GM23338 (cell line): ENCODE results near the gene BAAT. TPM values are rescaled to one million over a fixed set of nuclear protein-coding genes. Genes with fewer than 3 reads are reported as not detected.

Source experiments
- ATAC-seq: fragments of 200-7000 bp; cut with Tn5 transposase; 3 replicates; pipeline ENCODE4 v1.9.1; 2020
- DNase-seq: peaks from one replicate; pipeline ENCODE4 v3.0.0-alpha.2; 2015; ENCODE audit warnings: low spot score
- H2AFZ ChIP-seq: fragments of 200-600 bp; sonication (generic); 2 replicates; pipeline ENCODE4 v1.8.0; 2016; ENCODE audit warnings: antibody characterized with exemption, mild to moderate bottlenecking, moderate library complexity
- H3F3A ChIP-seq: fragments of 200-600 bp; sonication (generic); replicated peaks from 2 replicates; pipeline ENCODE4 v1.8.0; 2017; ENCODE audit warnings: antibody characterized with exemption, mixed run types, low read depth
- H3K27ac ChIP-seq: fragments of 200-600 bp; sonication (generic); 2 replicates; pipeline ENCODE4 v1.6.1; 2016; ENCODE audit warnings: low read depth
- H3K27me3 ChIP-seq: fragments of 200-600 bp; sonication (generic); 2 replicates; pipeline ENCODE4 v1.8.0; 2016; ENCODE audit warnings: mild to moderate bottlenecking, mixed run types, moderate library complexity; ENCODE audit not compliant: insufficient read depth
- H3K36me3 ChIP-seq: fragments of 200-600 bp; sonication (generic); 2 replicates; pipeline ENCODE4 v1.8.0; 2016; ENCODE audit warnings: mild to moderate bottlenecking; ENCODE audit not compliant: insufficient read depth
- H3K4me1 ChIP-seq: fragments of 200-600 bp; sonication (generic); 2 replicates; pipeline ENCODE4 v1.8.0; 2016; ENCODE audit warnings: mild to moderate bottlenecking, moderate library complexity; ENCODE audit not compliant: insufficient read depth
- H3K4me2 ChIP-seq: fragments of 200-600 bp; sonication (generic); 2 replicates; pipeline ENCODE4 v1.7.1; 2017; ENCODE audit warnings: mixed run types
- H3K4me3 ChIP-seq: fragments of 200-600 bp; sonication (generic); 2 replicates; pipeline ENCODE4 v1.6.1; 2016; ENCODE audit warnings: mixed run types
- H3K79me2 ChIP-seq: fragments of 200-600 bp; sonication (generic); replicated peaks from 2 replicates; pipeline ENCODE4 v1.8.0; 2017; ENCODE audit warnings: mild to moderate bottlenecking; ENCODE audit not compliant: insufficient read depth
- H3K9me2 ChIP-seq: fragments of 200-600 bp; sonication (generic); 2 replicates; pipeline ENCODE4 v1.8.0; 2017; ENCODE audit not compliant: insufficient read depth
- H4K20me1 ChIP-seq: fragments of 200-600 bp; sonication (generic); replicated peaks from 2 replicates; pipeline ENCODE4 v1.8.0; 2017; ENCODE audit warnings: mild to moderate bottlenecking; ENCODE audit not compliant: insufficient read depth
- H3K27ac Mint-ChIP-seq: 2 replicates; pipeline ENCODE4 v1.8.0; 2020; ENCODE audit warnings: inconsistent platforms, mild to moderate bottlenecking, moderate library complexity, mixed read lengths
- H3K27me3 Mint-ChIP-seq: 3 replicates; pipeline ENCODE4 v1.8.0; 2022; ENCODE audit warnings: low read depth, mild to moderate bottlenecking, moderate library complexity, mixed read lengths, inconsistent platforms; ENCODE audit not compliant: insufficient read depth, poor library complexity
- H3K36me3 Mint-ChIP-seq: 3 replicates; pipeline ENCODE4 v1.8.0; 2021; ENCODE audit warnings: low read depth, mild to moderate bottlenecking, inconsistent platforms, moderate library complexity, mixed read lengths
- H3K4me1 Mint-ChIP-seq: 3 replicates; pipeline ENCODE4 v1.8.0; 2020; ENCODE audit warnings: mild to moderate bottlenecking, inconsistent platforms, mixed read lengths
- H3K4me3 Mint-ChIP-seq: 3 replicates; pipeline ENCODE4 v1.8.0; 2021; ENCODE audit warnings: moderate library complexity, mild to moderate bottlenecking, inconsistent platforms, mixed read lengths
- H3K9me3 Mint-ChIP-seq: 3 replicates; pipeline ENCODE4 v1.8.0; 2020; ENCODE audit warnings: moderate library complexity, mild to moderate bottlenecking, inconsistent platforms, mixed read lengths
- CREB1 ChIP-seq: fragments of 250-450 bp; sonication (Bioruptor Pico); IDR thresholded peaks from 2 replicates; pipeline ENCODE4 v1.5.0; 2020; ENCODE audit warnings: low read depth, mild to moderate bottlenecking, moderate library complexity
- EZH2 ChIP-seq: fragments of 200-600 bp; sonication (generic); IDR thresholded peaks from one replicate; pipeline ENCODE4 v1.8.0; 2017; ENCODE audit warnings: antibody characterized with exemption, mild to moderate bottlenecking, low read depth; ENCODE audit not compliant: unreplicated experiment
- JUNB ChIP-seq: IDR thresholded peaks from one replicate; pipeline ENCODE4 v1.6.1; 2016; ENCODE audit warnings: antibody characterized with exemption; ENCODE audit not compliant: unreplicated experiment
- NANOG ChIP-seq: IDR thresholded peaks from 2 replicates; pipeline ENCODE4 v1.6.1; 2016; ENCODE audit warnings: antibody characterized with exemption, borderline replicate concordance
- POLR2AphosphoS5 ChIP-seq: IDR thresholded peaks from 2 replicates; pipeline ENCODE4 v1.6.1; 2016; ENCODE audit warnings: antibody characterized with exemption, low read depth
- STAT1 ChIP-seq: IDR thresholded peaks from one replicate; pipeline ENCODE4 v1.6.1; 2016; ENCODE audit warnings: antibody characterized with exemption; ENCODE audit not compliant: unreplicated experiment
- polyA plus RNA-seq: library from polyadenylated mRNA; unstranded; fragments of >200 nt; fragmentation: Nextera tagmentation; extraction: Ambion mirVana; gene quantifications from 2 replicates; pipeline ENCODE4 v1.2.1, GENCODE V29; 2016
- total RNA-seq: library from RNA; depleted of rRNA; stranded (reverse); fragments of >200 nt; shearing (Covaris generic); gene quantifications from 2 replicates; pipeline ENCODE4 v1.2.3, GENCODE V29; 2014
- TF ChIP-seq, protein P1 (sequence below): IDR thresholded peaks from one replicate; pipeline ENCODE4 v1.6.1; 2018; ENCODE audit warnings: antibody characterized with exemption; ENCODE audit not compliant: unreplicated experiment
- TF ChIP-seq, protein P2 (sequence below), 2 experiments: fragments of 200-600 bp in 1 of 2; sonication (generic) in 1 of 2; conservative IDR thresholded peaks; 2 replicates each; pipeline versions ENCODE4 v1.5.1 to v1.6.1; 2016 to 2017; ENCODE audit warnings: antibody characterized with exemption in 2 of 2, low read depth in 2 of 2, mild to moderate bottlenecking in 2 of 2, moderate library complexity in 1 of 2
- TF ChIP-seq, protein P3 (sequence below): fragments of 250-450 bp; sonication (Bioruptor Pico); IDR thresholded peaks from 2 replicates; pipeline ENCODE4 v1.5.0; 2020; ENCODE audit warnings: mild to moderate bottlenecking, moderate library complexity
- TF ChIP-seq, protein P4 (sequence below): IDR thresholded peaks from 2 replicates; pipeline ENCODE4 v1.6.1; 2016; ENCODE audit warnings: antibody characterized with exemption

BAAT gene
- total and polyA plus RNA-seq, 2 experiments from 2014 or later, result 0.08 to 0.14 TPM

DNA sequence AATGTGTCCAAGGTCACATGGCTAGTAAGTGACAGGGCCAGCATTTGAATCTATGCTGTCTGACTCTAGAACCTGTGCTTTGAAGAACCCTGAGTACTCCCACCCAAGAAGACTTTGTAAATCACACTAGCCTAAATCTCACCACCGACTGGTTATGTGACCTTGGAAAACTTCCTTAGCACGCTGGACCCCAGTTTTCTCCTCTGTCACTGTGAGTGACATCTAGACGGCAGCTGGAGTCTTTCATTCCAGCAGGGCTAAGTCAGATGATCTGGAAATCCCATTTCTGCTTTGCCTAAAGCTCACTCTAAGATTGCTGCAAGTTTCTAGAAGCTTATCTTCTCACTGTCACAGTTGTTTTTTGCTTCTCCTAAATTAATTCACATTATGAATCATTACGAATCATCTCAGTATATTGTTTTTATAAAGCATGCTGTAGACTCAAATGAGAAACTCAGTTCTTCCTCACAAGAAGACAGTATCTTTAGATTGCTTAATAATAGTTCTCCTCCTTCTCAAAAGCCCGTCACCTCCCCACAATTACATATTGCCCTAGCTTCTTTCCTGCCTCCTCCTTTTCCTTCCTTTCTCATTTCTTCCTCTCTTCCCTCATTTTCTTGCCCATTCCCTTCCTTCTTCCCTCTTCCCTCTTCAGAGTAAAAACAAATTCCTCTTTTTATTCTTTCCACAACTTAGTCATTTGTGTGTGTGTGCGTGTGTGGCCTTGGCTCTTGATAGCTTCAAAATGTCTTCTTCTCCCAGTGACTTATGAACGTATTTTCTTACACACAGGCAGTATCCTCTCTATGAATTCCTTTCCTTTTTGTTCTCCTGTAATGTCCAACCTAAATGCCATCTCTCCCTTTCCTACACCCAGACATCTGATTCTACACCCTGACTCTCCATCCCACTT lies 34.0 kb upstream of the BAAT start:
- Histone ChIP-seq H4K20me1 (no peaks in the 10 kb centered on the region), H3K79me2 (no peaks in the 10 kb centered on the region), H3K27me3 (no peaks in the 10 kb centered on the region), H3K27ac (no peak overlapping the region), H3K4me1 (no peaks in the 10 kb centered on the region), H3K4me3 (no peak overlapping the region), H3K4me2 (no peak overlapping the region), H3F3A (no peaks in the 10 kb centered on the region), H3K9me2 (no peaks in the 10 kb centered on the region), H2AFZ (no peak overlapping the region), H3K36me3 (no peaks in the 10 kb centered on the region)
- ATAC-seq (no peak), DNase-seq (no peak)
- Mint-ChIP-seq H3K9me3 (peaks cover 5% of the 10 kb centered on the region; the same call in 2 of the 3 replicates), H3K4me1 (peaks cover 6% of the 10 kb centered on the region; the same call in 2 of the 3 replicates), H3K4me3 (no peak overlapping the region), H3K27me3 (no peaks in the 10 kb centered on the region), H3K36me3 (no peaks in the 10 kb centered on the region), H3K27ac (no peak overlapping the region)
- no peak for TF ChIP-seq NANOG
- TF ChIP-seq STAT1, result no peak
- TF ChIP-seq EZH2, result no peak
- TF ChIP-seq, protein P1, sequence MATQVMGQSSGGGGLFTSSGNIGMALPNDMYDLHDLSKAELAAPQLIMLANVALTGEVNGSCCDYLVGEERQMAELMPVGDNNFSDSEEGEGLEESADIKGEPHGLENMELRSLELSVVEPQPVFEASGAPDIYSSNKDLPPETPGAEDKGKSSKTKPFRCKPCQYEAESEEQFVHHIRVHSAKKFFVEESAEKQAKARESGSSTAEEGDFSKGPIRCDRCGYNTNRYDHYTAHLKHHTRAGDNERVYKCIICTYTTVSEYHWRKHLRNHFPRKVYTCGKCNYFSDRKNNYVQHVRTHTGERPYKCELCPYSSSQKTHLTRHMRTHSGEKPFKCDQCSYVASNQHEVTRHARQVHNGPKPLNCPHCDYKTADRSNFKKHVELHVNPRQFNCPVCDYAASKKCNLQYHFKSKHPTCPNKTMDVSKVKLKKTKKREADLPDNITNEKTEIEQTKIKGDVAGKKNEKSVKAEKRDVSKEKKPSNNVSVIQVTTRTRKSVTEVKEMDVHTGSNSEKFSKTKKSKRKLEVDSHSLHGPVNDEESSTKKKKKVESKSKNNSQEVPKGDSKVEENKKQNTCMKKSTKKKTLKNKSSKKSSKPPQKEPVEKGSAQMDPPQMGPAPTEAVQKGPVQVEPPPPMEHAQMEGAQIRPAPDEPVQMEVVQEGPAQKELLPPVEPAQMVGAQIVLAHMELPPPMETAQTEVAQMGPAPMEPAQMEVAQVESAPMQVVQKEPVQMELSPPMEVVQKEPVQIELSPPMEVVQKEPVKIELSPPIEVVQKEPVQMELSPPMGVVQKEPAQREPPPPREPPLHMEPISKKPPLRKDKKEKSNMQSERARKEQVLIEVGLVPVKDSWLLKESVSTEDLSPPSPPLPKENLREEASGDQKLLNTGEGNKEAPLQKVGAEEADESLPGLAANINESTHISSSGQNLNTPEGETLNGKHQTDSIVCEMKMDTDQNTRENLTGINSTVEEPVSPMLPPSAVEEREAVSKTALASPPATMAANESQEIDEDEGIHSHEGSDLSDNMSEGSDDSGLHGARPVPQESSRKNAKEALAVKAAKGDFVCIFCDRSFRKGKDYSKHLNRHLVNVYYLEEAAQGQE, result no peak
- TF ChIP-seq, protein P2, sequence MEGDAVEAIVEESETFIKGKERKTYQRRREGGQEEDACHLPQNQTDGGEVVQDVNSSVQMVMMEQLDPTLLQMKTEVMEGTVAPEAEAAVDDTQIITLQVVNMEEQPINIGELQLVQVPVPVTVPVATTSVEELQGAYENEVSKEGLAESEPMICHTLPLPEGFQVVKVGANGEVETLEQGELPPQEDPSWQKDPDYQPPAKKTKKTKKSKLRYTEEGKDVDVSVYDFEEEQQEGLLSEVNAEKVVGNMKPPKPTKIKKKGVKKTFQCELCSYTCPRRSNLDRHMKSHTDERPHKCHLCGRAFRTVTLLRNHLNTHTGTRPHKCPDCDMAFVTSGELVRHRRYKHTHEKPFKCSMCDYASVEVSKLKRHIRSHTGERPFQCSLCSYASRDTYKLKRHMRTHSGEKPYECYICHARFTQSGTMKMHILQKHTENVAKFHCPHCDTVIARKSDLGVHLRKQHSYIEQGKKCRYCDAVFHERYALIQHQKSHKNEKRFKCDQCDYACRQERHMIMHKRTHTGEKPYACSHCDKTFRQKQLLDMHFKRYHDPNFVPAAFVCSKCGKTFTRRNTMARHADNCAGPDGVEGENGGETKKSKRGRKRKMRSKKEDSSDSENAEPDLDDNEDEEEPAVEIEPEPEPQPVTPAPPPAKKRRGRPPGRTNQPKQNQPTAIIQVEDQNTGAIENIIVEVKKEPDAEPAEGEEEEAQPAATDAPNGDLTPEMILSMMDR (conservative IDR thresholded peaks at IDR 0.05; ENCODE audit: low read depth in 2 of 2), result no peak
- TF ChIP-seq, protein P3, sequence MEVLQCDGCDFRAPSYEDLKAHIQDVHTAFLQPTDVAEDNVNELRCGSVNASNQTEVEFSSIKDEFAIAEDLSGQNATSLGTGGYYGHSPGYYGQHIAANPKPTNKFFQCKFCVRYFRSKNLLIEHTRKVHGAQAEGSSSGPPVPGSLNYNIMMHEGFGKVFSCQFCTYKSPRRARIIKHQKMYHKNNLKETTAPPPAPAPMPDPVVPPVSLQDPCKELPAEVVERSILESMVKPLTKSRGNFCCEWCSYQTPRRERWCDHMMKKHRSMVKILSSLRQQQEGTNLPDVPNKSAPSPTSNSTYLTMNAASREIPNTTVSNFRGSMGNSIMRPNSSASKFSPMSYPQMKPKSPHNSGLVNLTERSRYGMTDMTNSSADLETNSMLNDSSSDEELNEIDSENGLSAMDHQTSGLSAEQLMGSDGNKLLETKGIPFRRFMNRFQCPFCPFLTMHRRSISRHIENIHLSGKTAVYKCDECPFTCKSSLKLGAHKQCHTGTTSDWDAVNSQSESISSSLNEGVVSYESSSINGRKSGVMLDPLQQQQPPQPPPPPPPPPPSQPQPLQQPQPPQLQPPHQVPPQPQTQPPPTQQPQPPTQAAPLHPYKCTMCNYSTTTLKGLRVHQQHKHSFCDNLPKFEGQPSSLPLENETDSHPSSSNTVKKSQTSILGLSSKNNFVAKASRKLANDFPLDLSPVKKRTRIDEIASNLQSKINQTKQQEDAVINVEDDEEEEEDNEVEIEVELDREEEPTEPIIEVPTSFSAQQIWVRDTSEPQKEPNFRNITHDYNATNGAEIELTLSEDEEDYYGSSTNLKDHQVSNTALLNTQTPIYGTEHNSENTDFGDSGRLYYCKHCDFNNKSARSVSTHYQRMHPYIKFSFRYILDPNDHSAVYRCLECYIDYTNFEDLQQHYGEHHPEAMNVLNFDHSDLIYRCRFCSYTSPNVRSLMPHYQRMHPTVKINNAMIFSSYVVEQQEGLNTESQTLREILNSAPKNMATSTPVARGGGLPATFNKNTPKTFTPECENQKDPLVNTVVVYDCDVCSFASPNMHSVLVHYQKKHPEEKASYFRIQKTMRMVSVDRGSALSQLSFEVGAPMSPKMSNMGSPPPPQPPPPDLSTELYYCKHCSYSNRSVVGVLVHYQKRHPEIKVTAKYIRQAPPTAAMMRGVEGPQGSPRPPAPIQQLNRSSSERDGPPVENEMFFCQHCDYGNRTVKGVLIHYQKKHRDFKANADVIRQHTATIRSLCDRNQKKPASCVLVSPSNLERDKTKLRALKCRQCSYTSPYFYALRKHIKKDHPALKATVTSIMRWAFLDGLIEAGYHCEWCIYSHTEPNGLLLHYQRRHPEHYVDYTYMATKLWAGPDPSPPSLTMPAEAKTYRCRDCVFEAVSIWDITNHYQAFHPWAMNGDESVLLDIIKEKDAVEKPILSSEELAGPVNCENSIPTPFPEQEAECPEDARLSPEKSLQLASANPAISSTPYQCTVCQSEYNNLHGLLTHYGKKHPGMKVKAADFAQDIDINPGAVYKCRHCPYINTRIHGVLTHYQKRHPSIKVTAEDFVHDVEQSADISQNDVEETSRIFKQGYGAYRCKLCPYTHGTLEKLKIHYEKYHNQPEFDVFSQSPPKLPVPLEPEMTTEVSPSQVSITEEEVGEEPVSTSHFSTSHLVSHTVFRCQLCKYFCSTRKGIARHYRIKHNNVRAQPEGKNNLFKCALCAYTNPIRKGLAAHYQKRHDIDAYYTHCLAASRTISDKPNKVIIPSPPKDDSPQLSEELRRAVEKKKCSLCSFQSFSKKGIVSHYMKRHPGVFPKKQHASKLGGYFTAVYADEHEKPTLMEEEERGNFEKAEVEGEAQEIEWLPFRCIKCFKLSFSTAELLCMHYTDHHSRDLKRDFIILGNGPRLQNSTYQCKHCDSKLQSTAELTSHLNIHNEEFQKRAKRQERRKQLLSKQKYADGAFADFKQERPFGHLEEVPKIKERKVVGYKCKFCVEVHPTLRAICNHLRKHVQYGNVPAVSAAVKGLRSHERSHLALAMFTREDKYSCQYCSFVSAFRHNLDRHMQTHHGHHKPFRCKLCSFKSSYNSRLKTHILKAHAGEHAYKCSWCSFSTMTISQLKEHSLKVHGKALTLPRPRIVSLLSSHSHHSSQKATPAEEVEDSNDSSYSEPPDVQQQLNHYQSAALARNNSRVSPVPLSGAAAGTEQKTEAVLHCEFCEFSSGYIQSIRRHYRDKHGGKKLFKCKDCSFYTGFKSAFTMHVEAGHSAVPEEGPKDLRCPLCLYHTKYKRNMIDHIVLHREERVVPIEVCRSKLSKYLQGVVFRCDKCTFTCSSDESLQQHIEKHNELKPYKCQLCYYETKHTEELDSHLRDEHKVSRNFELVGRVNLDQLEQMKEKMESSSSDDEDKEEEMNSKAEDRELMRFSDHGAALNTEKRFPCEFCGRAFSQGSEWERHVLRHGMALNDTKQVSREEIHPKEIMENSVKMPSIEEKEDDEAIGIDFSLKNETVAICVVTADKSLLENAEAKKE (CRISPR knock-in tag), result no peak
- TF ChIP-seq, protein P4, sequence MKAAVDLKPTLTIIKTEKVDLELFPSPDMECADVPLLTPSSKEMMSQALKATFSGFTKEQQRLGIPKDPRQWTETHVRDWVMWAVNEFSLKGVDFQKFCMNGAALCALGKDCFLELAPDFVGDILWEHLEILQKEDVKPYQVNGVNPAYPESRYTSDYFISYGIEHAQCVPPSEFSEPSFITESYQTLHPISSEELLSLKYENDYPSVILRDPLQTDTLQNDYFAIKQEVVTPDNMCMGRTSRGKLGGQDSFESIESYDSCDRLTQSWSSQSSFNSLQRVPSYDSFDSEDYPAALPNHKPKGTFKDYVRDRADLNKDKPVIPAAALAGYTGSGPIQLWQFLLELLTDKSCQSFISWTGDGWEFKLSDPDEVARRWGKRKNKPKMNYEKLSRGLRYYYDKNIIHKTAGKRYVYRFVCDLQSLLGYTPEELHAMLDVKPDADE, result no peak
- TF ChIP-seq JUNB, result no peak
- no peak for TF ChIP-seq POLR2AphosphoS5
- no peak for TF ChIP-seq CREB1 (CRISPR knock-in tag)
